HG03432 (cell line): ENCODE results near the gene USP6NL.

Experiments used
- ATAC-seq: cut with Tn5 transposase; IDR thresholded peaks from one replicate; pipeline ENCODE4 v1.9.1; 2021; ENCODE audit warnings: mild to moderate bottlenecking, moderate library complexity; ENCODE audit not compliant: unreplicated experiment

USP6NL gene

DNA sequence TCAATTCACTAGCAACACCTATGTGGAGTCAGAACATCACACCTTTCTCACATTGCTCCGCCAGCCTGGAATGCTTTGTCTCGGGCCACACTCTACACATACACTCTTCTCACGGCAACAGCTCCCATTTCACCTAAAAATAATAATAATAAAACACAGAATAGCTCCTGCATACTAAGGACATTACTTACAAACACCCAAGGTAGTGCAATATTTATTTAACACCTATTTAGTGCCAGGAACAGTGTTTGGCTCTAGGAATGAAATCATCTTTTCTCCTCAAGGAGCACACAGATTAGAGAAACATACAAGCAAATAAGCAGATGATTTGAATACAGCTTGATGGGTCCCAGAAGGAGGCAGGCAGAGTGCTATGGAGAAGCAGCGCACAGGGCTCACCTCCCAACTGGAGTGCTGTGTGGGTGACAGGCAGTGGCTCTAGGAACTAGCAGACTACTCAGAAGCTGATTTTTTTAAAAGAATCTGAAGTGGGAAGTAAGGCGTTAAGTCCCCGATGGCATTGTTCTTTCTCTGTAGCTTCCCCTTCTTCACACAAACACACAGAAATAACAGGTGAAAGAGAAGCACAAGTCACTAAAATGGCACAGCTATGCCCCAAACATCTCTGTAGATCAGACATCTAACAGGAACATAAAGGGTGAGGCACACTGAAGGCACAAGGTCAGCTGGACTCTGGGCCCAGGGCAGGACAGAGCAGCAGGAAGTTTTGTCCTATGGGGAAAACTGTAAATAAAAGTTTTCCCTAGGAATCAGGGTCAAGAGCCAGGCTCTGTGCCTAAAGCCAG is 16.7 kb downstream of the USP6NL start:
- ATAC-seq, result peak; percentile 39

DNA sequence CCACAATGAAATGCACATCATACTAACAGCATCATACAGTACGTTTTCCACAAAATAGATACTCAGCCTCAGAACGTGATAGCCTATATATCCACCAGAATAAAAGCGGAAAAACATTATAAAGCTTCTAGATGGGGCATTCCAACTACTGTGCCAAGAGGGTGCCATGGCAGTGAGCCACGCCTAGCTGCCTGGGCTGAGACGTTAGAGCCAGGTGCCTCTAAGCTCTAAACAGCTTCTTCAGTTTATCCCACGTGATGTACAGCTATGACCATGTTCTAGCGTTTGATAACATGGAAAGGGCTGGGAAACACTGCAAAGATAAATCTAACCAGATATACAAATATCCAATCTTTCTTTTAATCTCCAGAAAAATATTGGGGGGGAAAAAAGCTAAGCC is 17.8 kb downstream of the USP6NL start:
- ATAC-seq, result no peak

DNA sequence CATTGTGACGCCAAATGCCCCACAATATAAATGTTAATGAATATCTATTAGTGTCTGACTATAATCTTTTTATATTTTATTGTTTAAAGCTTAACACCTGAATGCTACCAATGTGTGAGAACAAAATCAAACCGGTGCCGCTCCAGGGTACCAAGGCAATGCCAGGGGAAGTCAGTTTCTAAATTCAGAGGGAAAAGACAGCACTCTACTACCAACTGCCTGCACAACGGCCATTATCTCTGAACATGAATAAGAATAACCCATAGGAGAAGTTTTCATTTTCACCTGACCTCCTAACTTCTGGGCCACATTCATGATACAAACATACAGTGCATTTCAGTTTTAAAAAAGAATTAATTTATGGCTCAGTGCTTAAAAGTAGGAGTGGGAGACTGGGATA is 21.7 kb downstream of the USP6NL start:
- ATAC-seq, result no peak

DNA sequence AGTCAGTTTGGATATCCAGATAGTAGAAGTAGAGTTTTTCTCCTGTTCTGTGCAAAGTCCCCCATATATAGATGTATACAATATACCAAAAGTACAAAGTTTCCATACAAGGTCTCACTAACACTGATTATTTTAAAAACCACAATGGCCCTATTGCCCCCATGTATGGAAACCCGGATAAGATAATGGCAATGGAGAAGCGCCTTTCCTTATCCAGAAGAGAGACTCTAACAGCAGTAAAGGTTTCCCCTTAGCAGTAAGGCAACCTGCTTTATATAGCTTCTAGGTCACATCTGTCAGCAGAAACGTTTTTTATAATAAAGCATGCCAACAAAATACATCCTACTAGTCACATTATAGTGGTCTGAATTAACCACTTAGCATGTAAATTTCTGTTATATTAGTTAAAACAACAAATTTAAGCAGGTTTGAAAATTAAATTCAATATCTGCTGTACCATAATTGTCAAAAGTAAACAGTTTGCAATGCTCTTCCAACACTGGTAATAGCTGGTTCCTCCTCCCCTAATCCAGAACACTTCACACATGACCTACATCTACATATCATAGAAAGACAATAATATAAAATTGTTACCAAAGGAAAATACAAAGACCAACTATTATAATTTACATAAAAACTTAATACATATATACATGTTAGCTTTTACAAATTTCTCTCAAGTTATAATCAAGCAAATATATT is 22.4 kb downstream of the USP6NL start:
- ATAC-seq, result no peak

DNA sequence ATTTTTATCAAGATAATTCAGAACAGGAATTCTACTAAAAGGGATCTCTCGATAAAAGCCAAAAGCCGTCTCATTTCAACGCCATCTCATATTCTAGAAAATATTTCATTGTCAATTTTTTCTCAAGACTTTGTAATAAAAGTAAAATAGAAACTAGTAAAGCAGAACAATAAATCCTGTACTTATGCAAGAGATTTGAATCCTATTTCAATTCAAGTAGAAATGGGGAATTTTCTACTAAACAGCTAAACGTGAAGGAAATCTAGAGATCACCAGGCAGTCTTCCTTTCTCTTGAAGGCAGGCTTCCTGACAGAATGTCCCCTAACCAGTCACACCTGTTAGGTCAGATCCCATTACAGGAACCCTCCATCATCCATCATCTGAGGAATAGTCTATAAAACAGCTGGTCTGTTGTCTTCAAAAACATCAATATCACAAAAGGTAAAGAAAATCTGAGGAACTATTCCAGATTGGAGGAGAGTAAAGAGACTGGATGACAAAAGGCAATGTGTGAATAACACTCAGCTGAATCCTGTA is 23.7 kb downstream of the USP6NL start:
- no peak for ATAC-seq

DNA sequence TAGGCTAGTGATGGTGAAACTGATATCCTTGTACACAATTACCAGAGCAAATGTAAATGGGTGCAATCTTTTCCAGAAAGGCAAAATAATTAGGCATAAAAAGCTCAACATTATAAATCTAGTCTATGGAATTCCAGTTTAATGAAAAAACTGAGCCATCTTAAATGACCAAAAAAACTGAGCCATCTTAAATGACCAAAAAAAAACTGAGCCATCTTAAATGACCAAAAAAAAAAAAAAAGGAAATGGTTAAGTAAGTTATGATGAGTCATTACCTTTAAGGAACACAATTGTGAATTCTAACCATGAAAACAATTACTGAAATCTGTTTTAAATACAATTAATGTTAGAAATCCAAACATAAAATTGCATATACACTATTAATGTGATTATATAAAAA is 25.3 kb downstream of the USP6NL start:
- ATAC-seq, result no peak

DNA sequence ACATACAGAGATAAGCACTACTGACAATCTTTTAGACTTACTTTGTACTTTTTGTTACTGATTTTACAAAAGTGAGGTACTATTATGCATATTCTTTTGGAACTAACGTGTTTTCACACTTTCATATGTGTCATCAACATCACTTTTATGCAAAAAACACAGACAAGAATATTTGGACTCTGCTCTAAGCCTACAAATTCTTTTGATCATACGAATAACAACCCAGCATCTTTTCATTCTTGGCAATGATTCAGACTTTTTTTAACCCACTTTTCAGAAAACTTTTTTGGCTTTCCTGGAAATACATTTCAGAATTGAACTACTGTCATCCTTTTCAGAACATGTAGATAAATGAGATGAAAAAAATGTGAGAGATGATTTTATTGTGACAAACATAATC is 30.2 kb downstream of the USP6NL start:
- no peak for ATAC-seq

DNA sequence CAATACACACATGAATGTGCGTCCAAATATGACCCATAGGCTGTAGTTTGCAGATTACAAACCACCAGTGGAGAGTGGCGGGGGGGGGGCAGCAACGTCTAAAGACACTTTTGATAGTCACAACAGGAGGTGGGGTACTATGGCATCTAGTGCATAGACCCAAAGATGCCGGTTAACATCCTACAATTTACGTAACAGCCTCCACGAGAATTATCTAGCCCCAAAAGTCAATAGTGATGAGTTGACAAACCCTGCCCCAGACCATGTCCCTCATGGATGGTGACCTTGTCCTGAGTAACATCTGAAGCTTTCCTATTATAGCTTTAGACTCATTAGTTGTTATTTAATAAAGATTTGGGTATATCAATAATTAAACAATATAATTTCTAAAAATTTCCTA is 31.6 kb downstream of the USP6NL start:
- no peak for ATAC-seq

DNA sequence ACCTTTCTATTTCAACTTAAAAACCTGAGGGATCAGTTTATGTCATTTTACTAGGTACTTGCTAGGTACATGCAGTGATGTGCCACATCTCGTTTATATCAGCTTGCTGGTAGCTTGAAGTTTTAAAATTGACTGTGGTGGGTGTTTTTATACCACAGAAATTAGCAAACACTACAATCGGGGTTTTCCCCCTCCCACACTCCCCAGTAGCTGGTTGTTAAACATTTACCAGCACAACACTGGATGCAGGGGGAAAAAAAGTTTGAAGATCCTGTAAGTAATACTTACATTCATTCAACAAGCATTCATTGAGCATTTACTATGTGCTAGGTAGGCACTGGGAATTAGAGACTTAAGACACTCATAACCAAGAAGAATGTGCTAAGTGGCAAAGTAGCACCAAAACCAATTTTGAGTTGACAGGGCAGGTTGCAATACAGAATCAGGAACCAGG is 32.6 kb downstream of the USP6NL start:
- ATAC-seq, result peak; percentile 74

DNA sequence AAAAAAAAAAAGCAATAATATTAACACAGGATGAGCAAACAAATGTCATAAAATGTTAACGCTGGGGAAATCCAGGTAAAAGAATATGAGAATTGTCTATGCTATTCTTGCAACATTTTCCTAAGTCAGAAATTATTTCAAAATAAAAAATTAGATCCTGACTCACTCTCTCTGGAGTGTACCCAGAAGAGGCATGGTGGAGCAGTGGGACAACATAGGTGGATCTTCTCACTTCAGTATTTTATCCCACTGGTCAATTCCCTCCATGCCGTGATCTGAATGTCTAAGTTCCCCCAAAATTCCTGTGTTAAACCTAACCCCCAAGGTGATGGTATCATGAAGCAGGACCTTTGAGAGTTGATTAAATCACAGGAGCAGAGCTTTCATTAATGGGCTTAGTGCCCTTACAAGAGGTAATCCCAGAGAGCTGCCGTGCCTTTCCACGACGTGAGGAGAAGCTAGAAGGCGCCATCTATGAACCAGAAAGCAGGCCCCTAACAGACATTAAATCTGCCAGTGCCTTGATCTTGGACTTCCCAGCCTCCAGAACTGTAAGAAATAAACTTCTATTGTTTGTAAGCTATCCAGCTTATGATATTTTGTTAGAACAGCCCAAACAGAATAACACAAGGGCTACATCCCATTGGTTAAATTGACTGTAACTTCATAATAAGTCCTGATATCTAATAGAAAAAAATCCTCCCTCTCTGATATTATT is 35.2 kb downstream of the USP6NL start:
- no peak for ATAC-seq

DNA sequence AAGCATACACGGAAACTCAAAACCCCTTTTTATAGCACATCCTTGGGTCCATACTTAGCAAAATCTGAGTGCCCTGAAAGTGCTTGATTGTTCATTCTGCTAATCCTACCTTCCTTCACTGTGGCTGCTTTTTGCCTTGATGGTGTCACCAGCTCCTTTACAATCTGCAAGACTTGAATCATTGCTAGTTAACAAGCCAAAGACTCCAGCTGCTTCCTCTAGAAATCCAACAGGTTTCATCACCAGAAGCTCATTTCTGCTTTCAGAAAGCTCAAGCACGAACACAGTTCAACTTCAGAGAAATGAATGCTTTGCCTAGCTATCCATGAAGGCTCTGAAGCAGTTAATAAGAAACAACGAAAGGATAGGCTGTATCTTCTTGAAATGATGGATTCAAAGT is 38.0 kb downstream of the USP6NL start:
- ATAC-seq, result peak; percentile 59

DNA sequence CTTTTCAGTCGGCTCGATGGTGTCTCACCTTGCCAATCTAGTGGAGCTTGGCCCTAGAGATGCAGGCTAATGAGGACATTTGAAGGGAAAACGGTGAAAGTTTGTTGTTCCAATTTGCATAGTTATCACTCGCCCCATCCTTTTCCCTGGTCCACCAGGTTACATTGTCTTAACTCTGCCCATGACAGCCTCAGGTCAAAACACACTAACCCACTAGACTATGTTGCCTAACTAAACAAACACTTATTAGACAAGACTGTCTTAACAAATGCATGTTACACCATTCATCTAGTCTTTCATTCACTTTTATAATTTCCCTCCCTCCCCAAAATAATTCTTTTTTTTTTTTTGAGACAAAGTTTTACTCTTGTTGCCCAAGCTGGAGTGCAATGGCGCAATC is 40.7 kb downstream of the USP6NL start:
- ATAC-seq, result no peak

DNA sequence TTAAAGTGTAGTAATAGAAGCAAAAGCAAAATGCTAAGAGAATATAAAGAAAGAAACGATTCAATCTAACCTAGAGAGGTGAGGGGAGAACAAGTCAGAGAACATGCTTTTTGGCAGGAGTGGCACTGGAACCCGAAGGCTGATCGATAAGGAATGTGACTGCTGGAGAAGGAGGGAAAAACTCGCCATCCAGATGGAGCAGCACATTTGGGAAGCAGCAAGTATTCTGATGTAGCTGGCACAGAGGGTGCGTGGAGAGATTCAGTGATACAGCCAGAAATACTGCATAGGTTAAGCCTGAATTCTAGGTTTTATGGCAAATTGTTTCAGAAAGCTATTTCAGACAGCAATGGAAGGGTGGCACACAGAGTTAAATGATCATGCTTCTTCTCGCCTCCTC is 42.0 kb downstream of the USP6NL start:
- no peak for ATAC-seq

DNA sequence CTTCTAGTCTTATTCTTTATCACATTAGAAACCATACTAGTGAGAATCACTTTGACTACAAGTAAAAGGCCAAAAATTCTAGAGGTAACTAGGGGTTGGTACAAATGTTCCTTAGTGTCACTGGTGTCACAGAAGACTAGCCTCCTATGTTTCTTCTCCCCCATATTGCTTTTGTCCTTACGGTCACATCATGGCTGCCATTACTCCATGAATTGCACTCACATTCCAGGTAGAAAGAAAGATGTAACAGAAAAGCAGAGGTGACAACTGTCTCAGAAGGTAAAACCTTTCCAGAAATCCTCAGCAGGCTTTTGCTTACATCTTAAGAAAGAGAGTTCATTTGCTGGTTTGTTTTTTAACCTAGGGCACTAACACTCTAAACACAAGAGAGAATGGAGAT is 42.9 kb downstream of the USP6NL start:
- no peak for ATAC-seq

DNA sequence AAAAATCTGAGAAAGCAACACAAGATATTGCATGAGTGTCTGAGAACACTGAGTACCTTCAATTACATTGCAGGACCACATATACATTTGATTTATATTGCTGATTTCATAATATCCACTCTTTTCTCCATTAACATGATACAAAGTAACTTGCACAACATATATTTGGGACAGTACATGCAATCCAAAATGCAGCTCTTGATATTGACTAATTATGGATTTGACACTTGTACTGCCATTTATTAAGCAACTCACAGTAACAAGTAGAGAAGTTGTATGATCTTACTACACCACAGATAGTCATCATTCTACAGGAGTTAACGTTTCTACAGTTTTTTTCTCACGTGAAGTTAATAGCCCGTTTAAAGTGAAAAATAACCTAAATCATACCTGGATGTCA is 46.7 kb downstream of the USP6NL start:
- no peak for ATAC-seq

DNA sequence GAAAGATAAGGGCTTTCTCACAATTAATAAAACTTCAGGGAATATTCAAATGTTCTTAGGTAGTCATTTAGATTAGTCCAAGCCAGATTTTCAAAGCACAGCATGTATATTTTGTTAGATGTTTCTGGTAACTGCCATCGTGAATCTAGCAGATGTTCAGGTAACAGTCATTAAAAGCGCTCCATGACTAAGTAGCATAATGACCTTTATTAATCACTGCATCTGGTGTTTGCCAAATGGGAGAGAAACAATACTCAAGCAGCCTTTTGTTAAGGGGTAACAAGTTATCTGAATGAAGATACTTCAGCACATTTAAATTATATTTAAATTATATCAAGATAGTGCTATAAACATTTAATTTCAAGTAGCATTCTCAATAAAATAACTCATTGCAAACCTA is 47.5 kb downstream of the USP6NL start:
- ATAC-seq, result no peak

DNA sequence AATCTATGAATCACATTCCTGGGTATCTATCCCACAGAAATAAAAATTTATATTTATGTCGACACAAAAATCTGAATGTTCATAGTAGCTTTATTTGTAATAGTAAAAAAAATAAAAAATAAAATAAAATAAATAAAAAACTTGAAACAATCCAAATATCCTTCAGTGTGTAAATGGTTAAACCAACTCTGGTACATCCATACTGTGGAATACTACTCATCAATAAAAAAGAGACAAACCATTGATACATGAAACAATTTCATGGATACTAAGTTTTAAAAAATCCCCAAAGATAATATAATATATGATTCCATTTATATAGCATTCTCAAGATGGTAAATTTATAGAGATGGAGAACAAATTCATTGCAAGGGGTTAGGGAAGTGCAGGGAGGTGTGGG is 48.6 kb downstream of the USP6NL start:
- no peak for ATAC-seq

DNA sequence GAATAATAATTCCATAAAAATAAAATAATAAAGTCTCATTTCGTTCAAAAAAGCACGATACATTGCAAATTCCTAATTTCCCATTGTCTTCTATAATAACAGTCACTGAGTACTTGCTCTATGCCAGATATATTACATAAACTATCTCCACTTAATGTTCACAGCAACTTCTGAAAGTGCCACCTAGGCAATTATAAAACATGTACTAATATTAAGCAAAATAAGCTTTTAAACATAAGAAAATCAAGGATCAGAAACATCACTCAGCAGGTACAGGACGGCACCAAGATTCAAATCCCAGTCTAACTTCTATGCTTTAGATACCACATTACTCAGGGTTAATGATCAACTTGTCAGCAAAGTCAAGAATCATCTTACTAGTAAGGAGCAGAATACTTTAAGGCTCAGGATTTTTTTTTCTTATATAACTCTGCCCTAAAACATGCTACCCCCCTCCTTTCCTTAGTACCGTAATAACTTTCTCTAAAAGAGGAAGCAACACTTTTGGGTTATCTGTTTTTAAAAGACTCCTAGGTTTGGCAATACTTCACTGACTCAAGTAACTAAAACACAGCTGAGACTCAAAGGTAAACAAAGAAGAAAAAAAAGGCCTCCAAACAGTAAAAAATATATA is 51.3 kb downstream of the USP6NL start:
- ATAC-seq, result peak; percentile 88

DNA sequence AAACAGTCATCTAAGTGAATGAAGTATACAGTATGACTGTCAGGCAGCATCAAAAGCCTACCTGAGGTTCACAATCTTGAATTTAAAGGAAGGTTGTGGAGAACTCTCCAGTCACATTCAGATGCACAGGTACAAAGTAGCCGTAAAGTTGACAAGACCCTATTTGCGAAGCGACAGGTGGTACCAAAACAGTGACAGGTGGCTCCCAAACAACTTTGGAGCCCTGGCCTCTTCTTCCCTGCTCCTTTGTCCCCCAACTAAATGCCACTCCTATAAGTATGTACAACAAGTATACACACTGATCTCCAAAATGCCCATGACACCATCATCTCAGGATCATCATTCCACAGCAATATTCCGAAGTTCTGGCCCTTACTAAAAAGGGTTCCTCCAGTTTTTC is 53.5 kb downstream of the USP6NL start:
- ATAC-seq, result no peak

DNA sequence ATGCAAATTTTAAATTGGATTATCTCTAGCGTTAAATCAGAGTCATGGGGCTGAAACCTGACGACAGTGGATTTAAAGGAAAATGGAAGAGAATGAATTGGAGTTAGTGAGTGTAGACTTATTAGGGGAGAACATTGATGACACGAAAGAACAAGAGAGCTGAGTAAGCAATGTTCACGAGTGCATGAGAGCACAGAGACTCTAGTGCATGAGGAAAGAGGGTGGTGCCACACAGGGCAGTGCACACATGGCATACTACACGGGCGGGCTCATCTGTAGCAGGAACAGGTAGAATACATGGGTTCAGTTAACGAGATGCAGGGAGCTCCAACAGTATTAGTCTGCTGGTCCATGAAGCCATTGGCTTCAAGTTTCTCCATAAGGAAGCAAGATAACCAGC is 53.9 kb downstream of the USP6NL start:
- ATAC-seq, result no peak

DNA sequence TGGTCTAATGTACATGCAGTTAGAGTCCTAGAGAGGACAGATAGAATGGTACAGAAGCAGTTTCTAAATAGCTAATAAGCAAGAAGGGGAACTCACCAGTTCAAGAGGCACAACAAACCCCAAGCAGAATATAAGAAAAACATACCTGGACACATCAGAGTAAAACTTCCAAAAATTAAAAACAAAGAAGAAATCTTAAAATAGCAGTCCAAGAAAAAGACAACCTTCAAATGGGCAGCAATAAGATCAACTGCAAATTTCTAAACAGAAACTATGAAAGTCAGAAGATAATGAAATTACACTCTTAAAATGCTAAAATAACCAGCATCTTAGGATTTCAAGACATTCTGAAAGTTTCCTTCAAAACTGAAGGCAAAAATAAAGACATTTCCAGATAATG is 55.9 kb downstream of the USP6NL start:
- no peak for ATAC-seq
